ACHN (cell line): ENCODE results near the gene TNFRSF25.

Experiments used
- DNase-seq: peaks from one replicate; pipeline ENCODE4 v3.0.0-alpha.2; 2015
- in situ Hi-C: cut with HindIII; loops from 2 replicates; pipeline ENCODE4 v1.10.0; 2017; ENCODE audit warnings: low sequenced_read_pairs, low pct_ligation_motif_present, low pct_unique_long_range_greater_than_20kb

The TNFRSF25 gene

DNA sequence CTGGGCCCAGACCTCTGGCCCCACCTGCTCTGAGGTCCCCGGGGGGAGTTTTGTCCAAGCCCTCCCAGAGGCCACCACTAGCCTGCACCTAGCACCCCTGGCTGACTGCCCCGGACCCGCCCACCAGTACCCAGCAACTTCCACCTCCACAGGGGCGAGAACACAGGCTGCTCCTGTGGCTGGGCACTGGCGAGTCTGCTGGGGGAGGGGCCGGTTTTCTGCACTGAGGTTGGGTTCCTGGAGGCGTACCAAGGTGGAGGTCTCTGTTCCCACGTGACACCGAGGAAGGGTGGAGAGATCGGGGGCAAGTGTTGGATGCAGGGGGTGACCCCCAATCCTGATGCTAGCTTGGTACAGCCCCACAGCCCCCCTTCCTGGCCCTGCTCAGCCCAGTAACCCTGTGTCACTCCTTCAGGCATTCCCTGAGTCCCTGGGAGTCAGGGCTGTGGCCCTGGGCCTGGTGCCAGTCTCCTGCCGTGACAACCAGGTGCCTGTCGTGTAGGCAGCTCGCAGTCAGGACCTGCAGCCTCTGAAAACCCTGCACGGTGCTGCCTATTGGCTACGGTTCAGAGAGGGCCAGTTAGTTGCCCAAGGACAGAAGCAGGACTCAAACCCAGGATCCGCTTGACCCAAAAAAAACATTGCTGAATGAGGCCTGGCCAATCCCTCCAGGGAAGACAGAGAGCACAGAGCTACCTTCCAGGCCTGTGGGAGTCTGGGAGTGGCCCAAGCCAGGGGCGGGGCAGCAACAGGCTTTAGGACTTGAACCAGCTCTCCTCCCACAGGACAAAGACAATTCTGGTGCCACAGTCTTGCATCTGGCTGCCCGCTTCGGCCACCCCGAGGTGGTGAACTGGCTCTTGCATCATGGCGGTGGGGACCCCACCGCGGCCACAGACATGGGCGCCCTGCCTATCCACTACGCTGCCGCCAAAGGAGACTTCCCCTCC is 38.3 kb downstream of the TNFRSF25 start:
- in situ Hi-C loops, result no loop called here
- no peak for DNase-seq

DNA sequence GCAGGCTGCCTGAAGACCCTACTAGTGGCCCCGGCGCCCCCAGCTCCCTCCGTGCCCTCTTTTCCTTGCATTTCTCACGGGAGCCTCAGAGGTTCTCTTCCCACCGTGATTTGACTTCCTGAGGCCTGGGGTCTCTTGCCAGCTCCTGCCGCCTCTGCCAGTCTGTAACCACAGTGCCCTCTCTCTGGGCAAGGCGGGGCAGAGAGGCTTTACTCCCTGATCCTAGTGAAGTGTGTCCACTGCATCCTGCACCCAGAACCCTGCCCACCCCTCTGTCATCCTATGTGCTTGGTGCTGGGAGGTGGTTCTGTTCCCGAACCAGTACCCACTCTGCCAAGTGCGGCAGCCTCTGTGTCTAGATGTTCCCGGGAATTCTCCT is 39.0 kb downstream of the TNFRSF25 start:
- in situ Hi-C loops, result no loop called here
- no peak for DNase-seq

DNA sequence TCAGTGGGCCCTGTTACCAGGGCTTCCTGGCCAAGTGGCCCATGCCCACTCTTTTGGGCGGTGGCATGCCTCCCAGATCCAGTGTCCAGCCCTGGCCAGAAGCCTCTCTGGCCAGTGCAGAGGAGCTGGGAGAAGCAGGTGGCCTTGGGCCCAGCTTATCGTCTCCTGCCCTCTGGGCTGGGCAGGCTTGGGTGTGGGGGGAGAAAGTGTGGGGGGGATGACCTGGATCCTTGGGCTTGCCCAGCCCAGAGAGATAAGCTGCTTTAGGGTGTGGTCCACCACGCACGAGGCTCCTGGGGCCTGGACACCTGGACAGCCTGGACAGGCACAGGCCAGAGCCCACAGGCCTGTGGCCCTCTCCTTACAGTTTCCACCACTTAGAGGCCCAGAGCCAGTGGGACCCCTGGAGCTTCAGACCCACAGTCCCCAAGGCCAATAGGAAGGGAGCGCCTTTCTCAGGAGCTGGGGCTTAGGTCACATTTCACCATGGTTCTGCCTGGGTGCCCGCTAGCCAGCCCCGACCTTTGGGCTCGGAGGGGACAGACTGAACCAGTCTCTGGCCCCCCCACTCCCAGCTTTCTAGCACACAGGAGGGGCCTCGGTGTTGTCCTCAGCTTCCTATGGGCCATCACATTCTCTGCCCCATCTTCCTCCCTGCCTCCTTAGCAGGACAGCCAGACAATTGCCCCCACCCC is 39.5 kb downstream of the TNFRSF25 start:
- DNase-seq, result no peak
- in situ Hi-C loops, result no loop called here

DNA sequence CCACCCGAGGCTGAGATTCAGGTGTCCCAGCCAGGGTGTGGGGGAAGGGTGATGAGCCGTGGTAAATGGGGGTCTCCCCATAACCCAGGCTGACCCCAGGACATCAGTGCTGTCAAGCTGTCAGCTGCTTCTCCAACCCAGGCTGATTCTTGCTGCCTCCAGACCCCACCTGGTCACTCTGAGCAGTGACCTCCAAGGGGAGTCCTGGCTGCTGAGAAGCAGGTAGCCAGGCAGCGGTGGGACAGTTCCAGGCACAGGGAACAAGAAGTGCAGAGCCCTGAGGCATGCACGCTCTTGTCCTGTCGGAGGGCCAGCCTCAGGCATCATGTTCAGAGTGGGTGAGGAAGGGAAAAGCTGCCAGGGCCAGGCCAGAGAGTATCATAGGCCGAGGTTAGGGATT is 40.3 kb downstream of the TNFRSF25 start:
- in situ Hi-C loops, result no loop called here
- DNase-seq, result no peak

DNA sequence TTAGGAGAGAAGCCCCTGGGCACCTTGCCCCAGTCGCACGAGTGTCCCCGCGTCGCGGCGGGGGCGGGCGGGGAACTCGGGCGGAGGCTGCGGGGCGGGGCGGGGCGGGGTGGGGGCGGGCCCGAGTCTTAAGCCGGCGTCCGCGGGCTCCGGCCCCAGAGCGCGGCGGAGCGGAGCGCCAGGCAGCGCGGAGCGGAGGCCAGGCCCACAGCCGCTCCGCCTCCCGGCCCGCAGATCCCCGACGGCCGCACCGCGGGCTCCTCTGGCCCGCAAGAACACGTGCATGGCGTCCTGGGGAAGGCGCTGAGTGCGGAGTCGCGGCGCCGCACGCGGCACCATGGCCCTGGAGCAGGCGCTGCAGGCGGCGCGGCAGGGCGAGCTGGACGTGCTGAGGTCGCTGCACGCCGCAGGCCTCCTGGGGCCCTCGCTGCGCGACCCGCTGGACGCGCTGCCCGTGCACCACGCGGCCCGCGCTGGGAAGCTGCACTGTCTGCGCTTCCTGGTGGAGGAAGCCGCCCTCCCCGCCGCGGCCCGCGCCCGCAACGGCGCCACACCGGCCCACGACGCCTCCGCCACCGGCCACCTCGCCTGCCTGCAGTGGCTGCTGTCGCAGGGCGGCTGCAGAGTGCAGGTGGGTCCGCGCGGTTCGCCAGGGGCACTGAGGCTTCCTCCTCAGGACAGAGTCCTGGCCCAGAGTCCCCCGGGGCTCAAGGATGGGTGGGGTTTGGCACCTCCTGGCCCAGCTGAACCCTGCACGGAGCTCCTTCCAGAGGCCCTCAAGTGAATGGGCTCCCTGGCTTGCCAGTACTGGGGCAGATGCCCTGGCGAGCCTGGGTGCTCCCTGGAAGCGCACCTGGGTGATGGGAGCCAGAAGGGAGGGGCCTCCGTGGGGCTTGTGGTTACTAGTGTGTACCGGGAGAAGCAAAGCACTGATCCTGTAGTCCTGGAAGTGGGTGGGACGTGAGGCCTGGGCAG is 41.1 kb downstream of the TNFRSF25 start, which contains the start of gene ESPN:
TSS of gene ESPN (plus strand) at position 158 of the 975 bp plus-strand sequence. CDS start at position 338, 180 bp downstream.
- peak; percentile 33 for DNase-seq
- in situ Hi-C loops, result no loop called here

DNA sequence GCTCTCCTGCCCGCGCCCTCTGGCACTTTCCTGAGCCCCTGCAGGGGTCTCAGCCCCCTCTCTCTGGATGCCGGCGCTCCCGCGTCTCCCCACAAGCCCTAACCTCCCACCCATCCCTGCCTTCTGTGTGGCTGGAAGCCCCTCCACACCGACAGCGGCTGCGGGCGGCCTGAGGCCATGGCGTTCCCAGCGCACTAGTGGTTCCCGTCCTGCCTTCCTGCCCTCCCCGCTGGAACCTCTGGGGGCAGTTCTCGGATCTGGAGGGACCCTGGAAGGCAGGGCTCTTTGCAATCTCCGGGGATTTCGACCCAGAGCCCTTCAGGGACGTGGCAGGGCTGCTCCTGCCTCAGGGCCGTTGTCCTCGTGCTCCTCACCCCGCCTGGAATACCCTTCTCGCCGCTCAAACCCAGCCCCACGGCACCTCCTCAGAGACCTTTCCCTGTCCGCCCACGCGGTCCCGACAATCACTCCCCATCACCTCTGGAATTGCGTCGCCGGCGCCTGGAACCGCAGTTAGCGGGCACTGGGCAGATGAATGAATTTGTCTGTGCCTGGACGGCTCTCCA is 41.9 kb downstream of the TNFRSF25 start:
- no peak for DNase-seq
- in situ Hi-C loops, result no loop called here

DNA sequence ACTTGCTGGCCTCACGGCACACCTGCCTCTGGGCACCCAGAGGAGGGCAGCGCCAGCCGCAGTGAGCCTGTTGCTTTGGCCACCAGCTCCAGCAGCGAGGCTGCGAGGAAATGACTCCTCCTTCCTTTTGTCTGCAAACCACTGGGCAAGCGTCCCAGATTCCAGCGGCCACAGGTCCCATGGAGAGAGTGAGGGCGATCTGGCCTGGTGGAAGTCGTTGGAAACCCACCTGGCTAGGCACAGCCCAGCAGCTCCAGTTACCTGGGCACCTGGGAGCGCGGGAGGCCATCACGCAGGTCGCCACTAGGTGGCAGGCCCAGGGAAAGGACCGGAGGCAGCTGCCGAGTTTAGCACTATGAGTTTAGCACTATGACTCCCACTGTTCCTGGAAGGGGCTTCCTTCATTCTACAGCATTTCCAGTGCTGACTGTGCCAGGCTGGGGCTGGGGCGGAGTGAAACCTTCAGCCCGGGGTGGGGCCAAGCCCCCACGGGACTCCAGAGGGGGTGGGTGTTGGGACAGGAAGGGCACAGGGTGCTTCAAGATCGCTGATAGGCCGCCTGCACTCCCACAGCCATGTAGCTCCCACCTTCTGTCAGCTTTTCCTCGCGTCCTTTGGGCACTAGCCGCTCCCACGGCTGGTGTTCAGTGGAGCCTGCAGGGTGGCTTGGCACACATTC is 42.5 kb downstream of the TNFRSF25 start:
- DNase-seq, result peak; percentile 60
- in situ Hi-C loops, result no loop called here

DNA sequence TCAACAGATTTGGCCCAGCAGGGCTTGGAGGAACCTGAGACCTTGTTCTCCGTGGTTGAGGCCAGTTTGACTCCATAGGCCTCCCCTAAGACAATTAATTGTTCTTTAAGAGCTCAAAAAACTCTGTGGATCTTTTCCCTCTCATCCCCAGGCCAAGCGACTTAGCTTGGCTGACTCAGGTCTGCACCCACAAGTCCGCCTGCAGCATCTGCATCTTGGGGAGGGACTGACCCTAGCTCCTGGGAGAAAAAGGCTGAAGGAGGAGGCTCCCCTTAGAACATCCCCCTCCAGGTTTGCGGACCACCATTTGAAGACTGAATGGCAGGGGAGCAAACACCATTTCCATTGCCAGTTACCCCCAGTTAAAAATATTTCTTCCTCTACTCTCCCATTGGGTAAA is 44.7 kb downstream of the TNFRSF25 start:
- DNase-seq, result no peak
- in situ Hi-C loops, result no loop called here

DNA sequence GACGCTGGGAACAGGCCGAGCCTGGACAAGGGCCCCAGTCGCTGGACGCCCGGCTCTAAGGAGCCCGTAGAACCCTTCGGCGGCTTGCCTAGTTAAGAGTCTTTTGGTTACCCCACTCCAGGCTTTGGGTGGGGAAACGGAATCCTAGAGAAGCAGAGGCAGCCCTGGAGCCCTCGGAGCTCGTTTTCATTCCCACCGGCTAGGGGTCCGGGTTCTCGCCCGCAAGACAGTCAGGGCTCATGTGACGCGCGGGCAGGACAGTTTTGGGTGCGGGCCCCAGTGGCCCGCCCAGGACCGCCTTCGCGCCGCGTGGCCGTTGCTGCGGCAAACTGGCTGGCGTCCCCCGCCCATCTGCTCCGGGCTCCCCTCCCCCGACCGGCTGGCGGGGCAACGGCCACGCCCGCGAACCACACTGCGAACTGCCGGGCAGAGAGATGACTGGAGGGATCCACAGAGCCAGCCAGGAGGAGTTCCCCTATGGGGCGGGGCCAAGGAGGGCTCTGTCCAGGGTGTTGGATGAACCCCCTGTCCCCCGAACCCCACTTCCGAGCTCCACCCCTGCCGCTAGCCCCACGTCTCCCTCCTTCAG is 45.4 kb downstream of the TNFRSF25 start:
- DNase-seq, result no peak
- in situ Hi-C loops, result no loop called here

DNA sequence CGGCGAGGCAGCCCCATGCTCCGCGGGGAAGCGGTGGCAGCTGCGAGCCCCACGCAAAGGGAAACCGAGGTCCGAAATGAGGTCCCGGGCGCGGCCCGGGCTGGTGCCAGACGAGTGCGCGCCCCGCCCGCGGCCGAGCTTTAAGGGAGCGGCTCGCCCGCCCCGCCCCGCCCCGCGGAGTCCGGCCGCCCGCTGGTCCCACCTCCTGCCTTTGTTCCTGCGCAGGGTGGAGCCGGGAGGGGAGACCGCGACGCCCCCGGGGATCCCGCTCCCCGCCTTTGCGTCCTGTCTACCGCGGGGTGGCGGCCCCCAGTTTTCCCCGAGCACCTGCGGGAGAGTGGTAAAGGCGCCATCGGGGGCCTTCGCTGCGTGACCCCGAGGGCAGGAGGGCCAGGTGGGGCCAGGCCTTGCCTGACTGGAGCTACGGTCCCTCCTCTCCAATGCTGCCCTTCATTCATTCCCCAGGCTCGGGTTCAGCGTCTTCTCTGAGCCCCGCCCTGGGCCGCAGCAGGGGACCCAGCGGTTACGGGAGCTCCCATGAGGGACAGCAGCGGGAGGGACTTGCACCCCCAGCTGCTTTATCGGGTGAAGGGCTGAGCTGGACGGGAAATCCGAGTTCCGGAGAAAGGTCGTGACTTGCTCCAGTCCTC is 46.0 kb downstream of the TNFRSF25 start, which contains the start of gene HES2:
TSS of gene HES2 (minus strand) at position 116 of the 650 bp plus-strand sequence. CDS start at position 17, 99 bp downstream.
- in situ Hi-C loops, result no loop called here
- no peak for DNase-seq

DNA sequence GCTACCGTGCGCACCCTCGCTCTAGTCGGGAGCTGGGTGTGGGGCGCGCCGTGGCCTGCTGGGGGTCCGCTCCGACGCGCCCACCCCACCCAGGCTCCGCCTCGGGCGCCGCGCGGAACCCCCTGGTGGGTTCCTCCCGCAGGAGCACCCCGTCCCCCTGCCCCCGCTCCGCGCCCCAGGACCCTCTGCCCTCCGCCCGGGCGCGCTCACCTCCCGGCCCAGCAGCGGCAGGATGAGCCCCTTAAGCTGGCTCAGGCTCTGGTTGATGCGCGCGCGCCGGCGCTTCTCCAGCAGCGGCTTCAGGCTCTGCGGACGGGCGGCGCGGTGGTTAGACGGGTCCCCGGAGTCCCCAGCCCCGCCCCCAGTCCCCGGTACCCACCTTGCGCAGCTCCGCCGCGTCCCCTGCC is 46.6 kb downstream of the TNFRSF25 start:
- in situ Hi-C loops, result no loop called here
- no peak for DNase-seq

DNA sequence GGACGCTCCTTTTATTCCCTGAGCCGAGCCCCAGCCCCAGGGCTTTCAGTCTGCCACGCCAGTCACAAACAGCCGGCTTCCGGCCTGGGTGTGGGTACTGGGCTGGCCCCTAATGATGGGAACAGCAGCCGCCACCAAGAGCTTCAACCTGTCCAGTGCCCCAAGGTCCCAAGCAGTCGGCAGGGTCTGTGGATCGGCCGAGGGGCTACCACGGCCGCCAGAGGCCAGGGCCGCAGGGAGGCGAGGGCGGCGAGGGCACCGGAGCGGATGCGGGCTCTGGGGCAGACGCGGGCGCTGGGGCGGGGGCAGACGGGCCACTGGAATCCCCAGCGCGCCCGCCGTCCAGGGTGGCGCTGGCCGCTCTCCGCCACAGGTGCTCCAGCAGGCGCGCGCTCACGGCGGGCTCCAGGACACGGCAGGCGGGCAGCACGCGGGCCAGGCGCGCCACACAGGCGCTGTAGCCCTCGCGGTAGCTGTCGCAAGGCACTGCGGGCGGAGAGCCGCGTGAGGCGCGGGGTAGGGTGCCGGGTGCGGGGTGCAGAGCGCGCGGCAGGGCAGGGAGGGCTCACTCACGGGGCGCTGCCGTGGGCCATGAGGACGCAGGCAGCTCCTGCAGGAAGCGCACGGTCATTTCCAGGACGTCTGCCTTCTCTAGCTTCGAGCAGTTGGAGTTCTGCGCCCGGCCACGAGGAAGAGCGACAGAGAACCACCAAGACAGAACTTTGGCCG is 47.1 kb downstream of the TNFRSF25 start:
- DNase-seq, result no peak
- in situ Hi-C loops, result no loop called here

DNA sequence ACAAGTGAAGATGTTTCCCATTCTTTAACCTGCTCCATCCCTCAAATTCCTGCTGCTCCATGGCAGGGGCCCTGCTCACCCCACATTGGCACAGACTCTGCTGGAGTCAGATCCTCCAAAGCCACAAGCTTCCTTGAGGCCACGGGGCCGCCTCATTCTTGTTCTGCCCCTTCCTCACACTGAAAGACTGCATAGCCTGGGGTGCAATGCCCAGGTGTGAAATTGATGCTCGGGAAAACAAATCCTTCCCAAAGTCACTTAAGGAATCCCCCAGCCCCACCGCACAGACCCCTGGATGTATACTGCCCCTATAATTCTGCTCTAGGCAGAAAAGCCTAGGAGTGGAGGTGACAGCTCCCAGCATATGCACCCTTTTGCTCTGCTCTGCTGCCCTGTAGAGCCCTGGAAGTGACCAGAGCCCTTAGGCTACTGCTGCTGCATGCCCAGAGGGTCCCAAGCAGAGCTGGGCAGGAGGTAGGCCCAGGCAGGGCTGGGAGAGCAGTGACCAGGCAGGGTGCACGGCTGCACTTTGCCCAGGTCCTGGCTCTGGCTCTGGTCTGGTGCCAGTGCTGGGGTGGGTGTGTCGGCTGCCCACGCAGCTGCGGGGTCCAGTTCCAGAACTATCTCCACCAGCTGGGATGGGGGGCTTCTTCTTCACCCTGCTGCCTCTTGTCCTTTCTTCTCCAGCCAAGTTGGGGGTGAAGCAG is 47.9 kb downstream of the TNFRSF25 start:
- DNase-seq, result no peak
- in situ Hi-C loops, result no loop called here

DNA sequence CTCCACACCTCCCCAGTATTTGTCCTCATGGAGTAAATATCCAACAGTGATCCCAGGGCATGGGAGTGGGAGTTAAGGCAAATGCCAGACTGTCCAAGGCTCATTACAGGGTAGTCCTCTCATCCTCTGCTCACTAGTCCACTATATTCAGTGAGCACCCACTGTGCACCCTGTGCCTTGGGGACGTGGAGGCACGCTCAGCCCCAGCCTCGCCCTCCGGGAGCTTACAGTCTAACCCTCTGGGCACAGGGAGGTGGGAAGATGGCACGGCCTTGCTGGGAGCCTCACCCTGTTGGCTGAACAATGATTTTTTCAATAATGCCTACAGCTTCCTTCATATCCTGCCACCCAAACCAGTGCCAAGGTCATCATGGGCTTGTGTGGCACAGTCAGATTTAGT is 49.1 kb downstream of the TNFRSF25 start:
- in situ Hi-C loops, result no loop called here
- DNase-seq, result no peak

DNA sequence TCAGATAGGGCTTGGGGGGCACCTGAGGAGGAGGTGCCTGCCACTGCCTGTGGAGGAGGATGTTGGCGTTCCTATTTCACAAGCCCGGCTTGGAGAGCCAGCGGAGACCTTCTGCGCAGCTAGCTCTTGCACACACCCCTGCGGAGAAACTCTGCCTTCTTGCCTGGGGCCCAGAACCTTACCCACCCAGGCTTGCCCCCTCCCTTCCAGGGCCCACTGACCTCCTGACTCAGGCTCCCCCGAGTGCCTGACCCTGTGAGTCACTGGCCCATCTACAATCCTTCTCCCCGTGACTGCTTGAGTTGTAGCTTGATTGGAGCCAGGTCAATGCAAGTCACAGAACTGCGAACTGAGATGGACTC is 49.7 kb downstream of the TNFRSF25 start:
- DNase-seq, result no peak

More for the DNA sequence above, 49.7 kb downstream of the TNFRSF25 start:
- in situ Hi-C loops, result no loop called here
